PC-3 (cell line): ENCODE data around the gene ZBTB12. TPM values are rescaled to one million over a fixed set of nuclear protein-coding genes. Genes with fewer than 3 reads are reported as not detected.

Experiments
- ATAC-seq: fragments of 200-7000 bp; cut with Tn5 transposase; 2 replicates; pipeline ENCODE4 v1.9.1; 2020; ENCODE audit warnings: mild to moderate bottlenecking, moderate library complexity
- BruUV-seq: library from RNA; stranded (reverse); fragments of 400-500 nt; replicated peaks from 2 replicates; lab custom pipeline; 2021; lab: Mats Ljungman, UMichigan
- CTCF ChIA-PET: fragments of 300-600 bp; sonication (Branson Sonifier 250); formaldehyde crosslinking; loops from one replicate; lab custom pipeline; 2022; ENCODE audit warnings: antibody characterized with exemption; lab: Charles Lee
- POLR2A ChIA-PET: fragments of 300-600 bp; sonication (Branson Sonifier 250); formaldehyde crosslinking; loops from one replicate; lab custom pipeline; 2022; ENCODE audit warnings: antibody characterized with exemption; ENCODE audit not compliant: unreplicated experiment; lab: Charles Lee
- DNase-seq: peaks from one replicate; pipeline ENCODE4 v3.0.0-alpha.2; 2015
- H2AFZ ChIP-seq: fragments of 300-600 bp; sonication (generic); 2 replicates; pipeline ENCODE4 v1.6.0; 2016; ENCODE audit warnings: antibody characterized with exemption, low read length
- H3F3A ChIP-seq: fragments of 300-600 bp; sonication (generic); one replicate; pipeline ENCODE4 v1.6.0; 2017; ENCODE audit warnings: antibody characterized with exemption, low read length, control low read depth, mild to moderate bottlenecking; ENCODE audit not compliant: unreplicated experiment
- H3K27ac ChIP-seq: fragments of 300-600 bp; sonication (generic); 2 replicates; pipeline ENCODE4 v1.5.1; 2016; ENCODE audit warnings: mild to moderate bottlenecking, low read length
- H3K27me3 ChIP-seq: fragments of 300-600 bp; sonication (generic); 2 replicates; pipeline ENCODE4 v1.6.1; 2016; ENCODE audit warnings: low read length, mixed read lengths
- H3K36me3 ChIP-seq: fragments of 300-600 bp; sonication (generic); 2 replicates; pipeline ENCODE4 v1.6.1; 2016; ENCODE audit warnings: low read depth, mixed run types, low read length, mixed read lengths
- H3K4me1 ChIP-seq: fragments of 300-600 bp; sonication (generic); 2 replicates; pipeline ENCODE4 v1.5.1; 2016; ENCODE audit warnings: low read length; ENCODE audit not compliant: insufficient read depth
- H3K4me2 ChIP-seq: fragments of 300-600 bp; sonication (generic); 2 replicates; pipeline ENCODE4 v1.6.0; 2016; ENCODE audit warnings: low read length
- H3K4me3 ChIP-seq: fragments of 300-600 bp; sonication (generic); 2 replicates; pipeline ENCODE4 v1.5.1; 2016; ENCODE audit warnings: mild to moderate bottlenecking, low read length, mixed read lengths
- H3K79me2 ChIP-seq: fragments of 300-600 bp; sonication (generic); 2 replicates; pipeline ENCODE4 v1.6.1; 2017; ENCODE audit warnings: low read length, mixed read lengths
- H3K9ac ChIP-seq: fragments of 300-600 bp; sonication (generic); 2 replicates; pipeline ENCODE4 v1.6.0; 2016; ENCODE audit warnings: mild to moderate bottlenecking, low read length
- H3K9me2 ChIP-seq: fragments of 300-600 bp; sonication (generic); replicated peaks from 2 replicates; pipeline ENCODE4 v1.6.1; 2016; ENCODE audit warnings: mixed run types, low read length, mixed read lengths
- H3K9me3 ChIP-seq: fragments of 300-600 bp; sonication (generic); 2 replicates; pipeline ENCODE4 v1.6.1; 2016; ENCODE audit warnings: low read length, mixed read lengths
- H4K20me1 ChIP-seq: fragments of 300-600 bp; sonication (generic); 2 replicates; pipeline ENCODE4 v1.6.1; 2016; ENCODE audit warnings: low read length, mixed read lengths
- EZH2 ChIP-seq: fragments of 300-600 bp; sonication (generic); IDR thresholded peaks from one replicate; pipeline ENCODE4 v1.6.1; 2017; ENCODE audit warnings: antibody characterized with exemption, mild to moderate bottlenecking, low read length; ENCODE audit not compliant: unreplicated experiment
- EZH2phosphoT487 ChIP-seq: fragments of 300-600 bp; sonication (generic); IDR thresholded peaks from 2 replicates; pipeline ENCODE4 v1.6.1; 2018; ENCODE audit warnings: mild to moderate bottlenecking, antibody characterized with exemption, low read length, borderline replicate concordance
- intact Hi-C: fragments of 100-400 bp; cut with micrococcal nuclease; formaldehyde crosslinking; loops from 2 replicates; pipeline ENCODE4 v1.9.0; 2023
- total RNA-seq: library from RNA; depleted of rRNA; stranded (reverse); fragments of >200 nt; gene quantifications from 2 replicates; pipeline ENCODE4 v1.2.3, GENCODE V29; 2014
- TF ChIP-seq, protein P1 (sequence below): fragments of 300-600 bp; sonication (generic); conservative IDR thresholded peaks from 2 replicates; pipeline ENCODE4 v1.5.1; 2017; ENCODE audit warnings: antibody characterized with exemption, low read depth, mild to moderate bottlenecking, low read length

Gene ZBTB12
- total RNA-seq, 1 experiment from 2014 or later, result 5.4 TPM

DNA sequence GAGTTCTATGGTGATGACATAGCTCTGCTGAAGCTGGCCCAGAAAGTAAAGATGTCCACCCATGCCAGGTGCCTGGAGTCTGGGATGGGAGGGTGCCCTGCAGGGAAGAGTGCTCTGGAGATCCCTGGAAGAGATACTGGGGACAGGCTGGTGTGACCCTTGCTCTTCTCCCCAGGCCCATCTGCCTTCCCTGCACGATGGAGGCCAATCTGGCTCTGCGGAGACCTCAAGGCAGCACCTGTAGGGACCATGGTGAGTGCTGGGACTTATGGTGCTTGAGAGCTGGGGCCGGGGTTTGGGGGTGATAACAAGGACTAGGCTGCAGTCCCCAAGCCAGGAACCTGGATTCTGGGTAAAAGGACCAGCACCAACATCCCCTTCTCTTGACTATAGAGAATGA lies 41.9 kb upstream of the ZBTB12 start:
- DNase-seq (no peak), ATAC-seq (no peak)
- no peaks in the 10 kb centered on the region for H3K9me2 ChIP-seq
- H4K20me1 ChIP-seq, result no peaks in the 10 kb centered on the region
- H3K4me3 ChIP-seq, result no peak overlapping the region
- no peaks in the 10 kb centered on the region for H3K9me3 ChIP-seq
- ChIA-PET POLR2A (no interaction called here), CTCF (no interaction called here)
- no peak for TF ChIP-seq EZH2
- TF ChIP-seq, protein P1, sequence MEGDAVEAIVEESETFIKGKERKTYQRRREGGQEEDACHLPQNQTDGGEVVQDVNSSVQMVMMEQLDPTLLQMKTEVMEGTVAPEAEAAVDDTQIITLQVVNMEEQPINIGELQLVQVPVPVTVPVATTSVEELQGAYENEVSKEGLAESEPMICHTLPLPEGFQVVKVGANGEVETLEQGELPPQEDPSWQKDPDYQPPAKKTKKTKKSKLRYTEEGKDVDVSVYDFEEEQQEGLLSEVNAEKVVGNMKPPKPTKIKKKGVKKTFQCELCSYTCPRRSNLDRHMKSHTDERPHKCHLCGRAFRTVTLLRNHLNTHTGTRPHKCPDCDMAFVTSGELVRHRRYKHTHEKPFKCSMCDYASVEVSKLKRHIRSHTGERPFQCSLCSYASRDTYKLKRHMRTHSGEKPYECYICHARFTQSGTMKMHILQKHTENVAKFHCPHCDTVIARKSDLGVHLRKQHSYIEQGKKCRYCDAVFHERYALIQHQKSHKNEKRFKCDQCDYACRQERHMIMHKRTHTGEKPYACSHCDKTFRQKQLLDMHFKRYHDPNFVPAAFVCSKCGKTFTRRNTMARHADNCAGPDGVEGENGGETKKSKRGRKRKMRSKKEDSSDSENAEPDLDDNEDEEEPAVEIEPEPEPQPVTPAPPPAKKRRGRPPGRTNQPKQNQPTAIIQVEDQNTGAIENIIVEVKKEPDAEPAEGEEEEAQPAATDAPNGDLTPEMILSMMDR, result no peak
- no peak for TF ChIP-seq EZH2phosphoT487
- intact Hi-C loops, result no loop called here
- no peaks in the 10 kb centered on the region for H3K79me2 ChIP-seq
- peaks cover 24% of the 10 kb centered on the region for H3K4me1 ChIP-seq
- no peak overlapping the region for H3K9ac ChIP-seq
- no peaks in the 10 kb centered on the region for H3K36me3 ChIP-seq
- no peaks in the 10 kb centered on the region for H3K27me3 ChIP-seq
- no peak overlapping the region for H2AFZ ChIP-seq
- no peaks in the 10 kb centered on the region for H3F3A ChIP-seq
- no TSS peak for BruUV-seq
- H3K27ac ChIP-seq, result no peak overlapping the region
- H3K4me2 ChIP-seq, result no peak overlapping the region

DNA sequence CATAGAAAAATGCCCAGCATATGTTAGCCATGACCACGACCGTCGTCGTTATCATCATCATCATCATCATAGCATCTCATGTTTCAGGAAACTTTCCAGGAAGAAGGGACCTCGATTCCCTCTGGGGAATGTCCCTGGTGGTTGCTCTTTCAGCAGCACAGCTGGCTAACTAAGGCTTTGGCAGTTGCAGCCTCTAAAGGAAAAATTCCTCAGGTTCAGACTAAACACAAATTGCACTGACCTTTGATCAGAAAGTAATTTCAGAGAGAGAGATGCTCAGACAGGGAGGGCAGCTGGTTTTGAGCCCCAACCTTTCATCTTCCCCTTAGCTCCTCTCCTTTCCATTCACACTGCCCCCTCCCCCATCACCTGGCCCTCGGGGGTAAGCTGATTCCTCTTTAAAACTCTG lies 38.4 kb upstream of the ZBTB12 start:
- ChIA-PET POLR2A (no interaction called here), CTCF (no interaction called here)
- TF ChIP-seq, protein P1, result no peak
- no peak for TF ChIP-seq EZH2
- no peak for TF ChIP-seq EZH2phosphoT487
- Histone ChIP-seq H3K4me2 (no peak overlapping the region), H3K9me3 (no peaks in the 10 kb centered on the region), H3K9ac (no peak overlapping the region), H3K4me1 (peaks cover 12% of the 10 kb centered on the region), H3K9me2 (no peaks in the 10 kb centered on the region), H3K36me3 (no peaks in the 10 kb centered on the region), H3K27me3 (no peaks in the 10 kb centered on the region), H3K79me2 (no peaks in the 10 kb centered on the region), H3F3A (no peaks in the 10 kb centered on the region), H3K27ac (no peak overlapping the region), H4K20me1 (no peaks in the 10 kb centered on the region), H3K4me3 (no peak overlapping the region), H2AFZ (no peak overlapping the region)
- peak; percentile 43 for DNase-seq
- ATAC-seq, result 0 out of 2 replicates have a peak, but pooled peaks have one; percentile 24
- no TSS peak for BruUV-seq
- intact Hi-C loops, result no loop called here

- DNase-seq (no peak), ATAC-seq (no peak)
- Histone ChIP-seq H3K36me3 (no peaks in the 10 kb centered on the region), H3K9me3 (no peaks in the 10 kb centered on the region), H4K20me1 (no peaks in the 10 kb centered on the region), H3K9ac (no peak overlapping the region), H2AFZ (no peak overlapping the region), H3K4me1 (peaks cover 5% of the 10 kb centered on the region; the same call in 1 of the 2 replicates), H3K9me2 (no peaks in the 10 kb centered on the region), H3K79me2 (no peaks in the 10 kb centered on the region), H3K27ac (no peak overlapping the region), H3K4me2 (no peak overlapping the region), H3K27me3 (no peaks in the 10 kb centered on the region), H3F3A (no peaks in the 10 kb centered on the region), H3K4me3 (no peak overlapping the region)
- TF ChIP-seq, protein P1, result no peak
- TF ChIP-seq EZH2, result no peak
- TF ChIP-seq EZH2phosphoT487, result no peak
- intact Hi-C loops, result no loop called here
- POLR2A ChIA-PET, result no interaction called here
- BruUV-seq, result no TSS peak
- CTCF ChIA-PET, result no interaction called here
These were observed 33.9 kb upstream of the ZBTB12 start for GRCh38 chr6:31935823-31936222.
